Stimulated activated CD8-positive, alpha-beta memory T cell treated with anti-CD3 and anti-CD28 coated beads, Interleukin-15, amount 100 ng/mL, for 4 hours (primary cell): ENCODE measurements around the gene PLCB3.
"Not testable (repeated sequence)": the region's sequence is repeated elsewhere in the genome, so short reads cannot be mapped to it uniquely, and the experiment has no call there.

Source experiments
- DNase-seq, 2 donors: peaks; one replicate each; pipeline ENCODE4 v3.0.0-alpha.2; 2020; ENCODE audit warnings: low read depth in 2 of 2

Gene PLCB3

DNA sequence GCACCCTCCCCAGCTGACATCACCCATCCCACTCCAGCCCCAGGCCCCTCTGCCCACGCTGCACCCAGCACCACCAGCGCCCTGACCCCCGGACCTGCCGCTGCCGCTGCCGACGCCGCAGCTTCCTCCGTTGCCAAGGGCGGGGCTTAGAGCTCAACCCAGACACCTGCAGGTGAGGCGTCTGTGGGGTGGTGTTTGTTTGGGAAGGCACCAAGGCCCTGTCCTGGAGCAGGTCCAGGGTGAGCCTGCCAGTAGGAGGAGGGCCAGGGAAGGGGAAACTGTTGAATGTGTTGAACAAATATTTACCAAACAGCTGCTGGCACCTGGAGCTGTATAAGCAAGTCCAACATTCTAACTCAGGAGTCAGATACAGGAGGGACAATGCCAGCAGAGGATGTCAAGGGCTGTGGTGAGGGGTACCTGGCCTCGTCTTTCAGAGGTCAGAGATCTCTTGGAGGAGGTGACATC, 13.8 kb upstream of the PLCB3 start:
- no peak for DNase-seq

DNA sequence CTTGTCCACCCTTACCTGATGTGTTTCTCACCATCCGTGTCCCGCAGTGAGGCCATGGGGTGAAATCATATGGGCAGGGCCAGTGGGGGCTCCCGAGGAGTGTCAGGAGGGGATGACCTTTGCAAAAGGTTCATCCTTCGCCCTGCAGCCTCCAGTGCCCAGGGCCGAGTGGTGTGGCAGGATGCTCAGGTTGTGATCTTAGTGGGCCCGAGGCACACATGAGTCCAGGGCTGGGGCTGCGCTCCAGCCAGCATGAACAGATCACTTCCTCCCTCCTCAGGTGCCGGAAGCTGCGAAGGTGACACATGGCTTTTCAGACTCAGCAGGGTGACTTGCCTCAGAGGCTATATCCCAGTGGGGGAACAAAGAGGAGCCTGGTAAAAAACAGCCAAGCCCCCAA, 13.3 kb upstream of the PLCB3 start:
- DNase-seq: no peak

DNA sequence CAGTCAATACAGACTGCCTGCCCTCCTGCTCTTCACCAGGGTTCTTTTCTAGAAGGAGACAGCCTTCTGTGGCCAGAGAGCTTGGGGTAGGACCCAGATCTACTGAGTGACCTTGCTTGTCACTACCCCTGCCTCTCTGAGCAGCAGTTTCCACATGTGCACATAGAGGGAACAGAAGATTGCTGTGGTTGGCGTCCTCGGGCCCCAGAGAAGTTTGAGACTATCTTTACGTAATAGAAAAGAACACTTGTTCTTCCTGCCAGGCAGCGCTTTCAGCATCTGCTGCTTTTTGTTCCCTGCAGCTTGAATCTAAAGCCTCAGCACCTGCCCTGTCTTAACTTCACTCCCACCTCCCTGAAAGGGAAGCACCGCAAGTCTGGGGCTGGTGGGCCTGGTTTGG, 12.3 kb upstream of the PLCB3 start:
- no peak for DNase-seq

DNA sequence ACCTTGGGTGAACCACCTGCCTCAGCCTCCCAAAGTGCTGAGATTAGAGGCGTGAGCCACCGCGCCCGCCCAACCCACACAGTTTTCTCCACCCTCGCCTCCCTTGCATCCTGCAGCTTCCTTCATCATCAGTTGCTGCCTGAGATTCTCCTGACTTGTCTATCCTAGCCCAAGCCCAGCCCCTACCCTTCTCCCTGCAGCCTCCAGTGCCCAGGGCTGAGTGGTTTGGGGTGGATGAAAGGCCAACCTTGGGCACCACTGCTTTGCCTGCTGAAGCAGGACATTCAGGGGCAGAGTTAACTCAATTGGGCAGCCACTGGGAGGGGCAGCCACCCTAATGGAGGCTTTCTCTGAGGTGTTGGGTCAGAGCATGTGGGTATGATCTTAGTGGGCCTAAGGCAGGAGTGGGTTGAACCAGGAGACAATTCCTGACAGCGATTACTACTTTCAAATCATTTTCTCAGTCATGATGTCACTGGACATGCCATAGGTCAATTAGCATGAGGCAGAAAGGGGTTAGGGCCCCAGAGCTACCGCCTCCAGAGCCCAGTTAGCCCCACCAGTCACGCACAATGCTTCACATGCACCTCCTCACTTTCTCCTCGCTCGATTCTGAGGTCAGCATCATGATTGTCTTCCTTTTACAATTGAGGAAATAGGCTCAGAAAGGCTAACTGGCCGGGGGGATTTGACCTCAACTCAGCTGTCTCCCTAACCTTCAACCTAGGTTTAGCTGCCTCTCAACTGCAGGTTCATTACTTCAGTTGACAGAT, 11.5 kb upstream of the PLCB3 start:
- no peak for DNase-seq

DNA sequence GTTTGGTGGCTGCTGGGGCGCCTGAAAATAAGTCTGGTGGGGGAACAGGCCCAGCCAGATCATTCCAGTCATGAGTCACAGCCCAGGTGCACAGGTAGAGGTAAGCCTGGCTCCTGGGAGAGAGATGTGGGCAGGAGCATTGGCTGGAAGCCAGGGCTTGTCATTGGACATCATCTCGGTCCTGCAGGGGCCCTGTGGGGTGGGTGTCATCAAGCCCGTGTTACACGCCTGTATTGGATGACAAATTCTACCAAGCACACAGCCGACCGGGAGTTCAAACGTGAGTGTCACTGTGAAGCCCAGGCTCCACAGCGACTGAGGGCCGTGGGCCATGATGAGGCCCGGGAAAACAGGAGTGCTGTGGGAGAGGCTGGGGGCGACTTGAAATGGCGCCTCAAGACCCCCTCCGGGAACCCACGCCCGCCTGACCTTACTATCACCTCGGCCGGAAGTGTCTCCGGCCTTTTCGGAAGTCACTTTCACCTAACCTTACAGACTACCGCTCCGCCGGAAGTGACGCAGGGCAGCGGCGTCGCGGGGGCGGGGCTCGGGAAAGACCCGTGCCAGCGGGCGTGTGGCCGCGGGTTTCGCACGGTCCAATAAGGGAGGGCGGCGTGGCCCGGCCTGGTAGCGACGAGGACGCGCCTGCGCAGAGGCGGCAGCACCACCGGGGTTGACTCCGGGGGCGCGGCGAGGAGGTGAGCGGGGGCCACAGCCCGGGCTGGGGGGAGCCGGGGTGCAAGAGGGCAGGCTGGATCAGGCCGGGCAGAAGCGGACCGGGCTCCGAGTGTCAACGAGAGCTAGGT, 10.7 kb upstream of the PLCB3 start, which contains the start of gene FKBP2:
TSS of gene FKBP2 (plus strand) at position 661 of the 806 bp plus-strand sequence. CDS start 1,293 bp downstream, outside the sequence.
- peak; percentile 96 to 98 for DNase-seq

DNA sequence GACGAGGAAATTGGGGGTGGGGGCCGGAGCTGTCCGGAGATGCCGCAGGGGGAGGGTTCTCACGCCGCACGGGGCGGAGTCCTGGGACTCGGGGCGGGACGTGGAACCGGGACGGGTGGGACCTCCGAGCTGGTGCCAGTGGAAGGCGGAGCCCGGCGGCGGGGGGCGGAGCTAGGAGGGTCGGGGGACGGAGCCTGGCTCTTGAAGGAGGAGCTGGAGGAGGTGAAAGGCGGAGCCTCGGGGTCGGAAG, 10.2 kb upstream of the PLCB3 start:
- DNase-seq: peak in 1 of 2 donors; percentile 99

DNA sequence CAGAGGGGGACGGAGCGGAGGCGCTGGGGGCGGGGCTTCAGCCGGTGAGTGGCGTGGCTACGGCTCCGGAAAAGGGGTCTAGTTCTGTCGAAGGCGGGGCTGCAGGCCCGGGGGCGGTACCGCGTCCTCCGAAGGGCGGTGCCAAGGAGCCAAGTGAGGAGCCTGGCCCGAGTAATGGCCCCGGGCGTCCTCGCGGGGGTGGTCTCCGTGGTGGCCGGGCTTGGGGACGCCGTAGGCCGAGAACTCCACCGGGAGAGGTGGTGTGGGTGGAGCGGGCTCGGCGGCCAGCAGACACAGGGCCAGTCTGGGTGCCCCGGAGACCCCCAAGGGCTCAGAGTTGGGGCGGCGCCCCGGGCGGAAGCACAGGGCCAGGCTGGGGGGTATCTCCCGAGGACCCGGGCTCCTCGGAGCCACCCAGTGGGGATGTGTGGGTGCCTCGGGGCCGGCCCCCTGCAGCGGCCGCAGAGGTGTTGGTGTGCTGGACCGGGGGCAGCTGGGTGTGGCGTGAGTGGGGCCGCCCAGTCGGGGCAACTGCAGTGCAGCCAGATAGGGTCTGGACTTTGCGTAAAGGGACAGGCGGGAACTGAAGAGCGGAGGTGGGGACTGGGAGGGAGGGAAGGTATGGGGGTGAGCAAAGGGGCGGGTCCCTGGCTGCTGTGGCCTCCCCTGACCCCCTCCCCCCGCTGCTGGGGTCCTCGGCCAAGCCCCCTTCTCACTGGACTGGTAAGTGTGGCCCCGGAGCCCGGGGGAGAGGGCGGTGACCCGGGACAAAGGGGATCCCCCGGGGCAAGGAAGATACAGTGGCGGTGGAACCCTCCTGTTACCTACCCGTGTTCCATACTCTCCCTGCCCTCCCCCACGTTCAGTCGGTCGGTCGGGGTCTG, 9.6 kb upstream of the PLCB3 start:
- DNase-seq: peak in 1 of 2 donors; percentile 99

DNA sequence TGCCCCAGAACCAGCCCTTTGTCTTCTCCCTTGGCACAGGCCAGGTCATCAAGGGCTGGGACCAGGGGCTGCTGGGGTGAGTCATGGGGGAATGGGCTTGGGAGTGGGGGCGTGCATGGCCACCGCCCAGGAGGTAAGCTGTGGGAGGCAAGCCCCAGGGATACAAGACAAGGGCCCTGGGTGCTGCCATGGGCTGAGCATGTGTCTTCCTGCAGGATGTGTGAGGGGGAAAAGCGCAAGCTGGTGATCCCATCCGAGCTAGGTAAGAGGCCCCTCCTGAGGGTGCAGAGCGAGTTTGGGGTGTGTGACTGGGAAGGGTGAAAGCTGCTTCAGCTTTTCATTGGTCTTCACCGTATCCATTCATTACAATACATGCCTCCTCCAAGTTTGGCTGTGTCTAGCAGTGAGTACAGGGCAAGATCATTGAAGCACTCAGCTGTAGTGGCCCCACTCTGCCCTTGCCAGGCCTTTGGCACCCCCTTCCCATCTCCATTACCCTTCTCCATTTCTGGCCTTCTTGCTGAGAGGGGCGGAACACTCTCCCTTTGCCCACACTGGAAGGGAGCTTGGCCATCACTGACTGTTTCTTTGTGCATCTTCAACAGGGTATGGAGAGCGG, 8.0 kb upstream of the PLCB3 start:
- DNase-seq: no peak

DNA sequence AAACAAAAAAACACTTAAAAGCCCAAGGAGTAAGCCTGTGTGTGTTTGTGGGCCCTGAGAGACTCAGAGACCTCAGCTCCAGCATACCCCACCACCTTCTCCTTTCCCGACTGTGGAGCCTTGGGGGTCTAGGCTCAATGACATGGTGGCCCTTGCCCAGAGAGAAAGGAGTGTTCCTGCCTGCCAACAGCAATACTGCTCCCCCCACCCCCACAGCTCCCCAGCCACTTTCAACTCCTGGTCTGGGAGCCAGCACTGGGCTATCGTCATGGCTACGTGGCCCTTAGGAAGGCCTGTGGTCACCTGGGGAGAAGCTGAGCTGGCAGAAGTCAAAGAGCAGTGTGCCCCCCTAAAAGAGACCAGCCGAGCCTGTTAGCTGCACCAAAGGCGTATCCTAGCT, 7.2 kb upstream of the PLCB3 start:
- DNase-seq: no peak

DNA sequence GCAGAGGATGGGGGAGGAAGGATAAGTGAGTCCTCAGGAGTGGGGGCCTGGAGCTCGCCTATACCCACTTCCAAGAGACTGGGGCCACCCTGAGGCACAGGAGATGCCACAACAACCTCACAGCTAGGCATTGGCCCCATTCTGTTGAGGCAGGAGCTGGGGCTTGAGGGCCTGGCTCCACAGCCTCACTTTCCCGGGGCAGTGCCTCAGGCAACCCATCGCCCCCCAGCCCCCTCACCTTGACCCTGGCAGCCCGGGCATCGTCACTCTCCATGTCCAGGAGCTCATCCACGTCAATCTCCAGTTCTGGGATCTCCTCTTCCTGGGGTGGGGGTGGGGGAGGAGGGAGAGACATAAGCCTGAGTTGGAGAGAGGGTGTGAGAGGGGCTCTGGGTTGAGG, 6.4 kb upstream of the PLCB3 start:
- no peak for DNase-seq

DNA sequence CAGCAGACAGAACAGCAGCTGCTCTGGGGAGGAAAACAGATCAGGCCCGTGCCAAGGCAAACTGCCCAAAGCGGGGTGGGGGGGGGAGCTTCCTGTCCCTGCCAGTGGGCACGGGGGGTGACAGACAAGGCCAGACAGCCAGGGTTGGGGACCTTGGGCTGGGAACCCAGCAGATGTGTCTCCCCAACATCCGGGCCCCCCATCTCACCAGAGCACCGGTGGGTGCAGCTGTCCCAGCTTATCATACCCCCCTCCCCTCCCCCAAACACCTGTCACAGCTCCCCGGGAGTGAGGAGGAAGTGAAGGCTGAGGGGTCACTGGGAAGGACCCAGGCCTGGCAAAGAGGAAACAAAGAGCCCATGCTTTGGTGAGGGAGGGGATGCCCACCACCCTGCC, 5.9 kb upstream of the PLCB3 start:
- DNase-seq: peak in 1 of 2 donors; percentile 31

DNA sequence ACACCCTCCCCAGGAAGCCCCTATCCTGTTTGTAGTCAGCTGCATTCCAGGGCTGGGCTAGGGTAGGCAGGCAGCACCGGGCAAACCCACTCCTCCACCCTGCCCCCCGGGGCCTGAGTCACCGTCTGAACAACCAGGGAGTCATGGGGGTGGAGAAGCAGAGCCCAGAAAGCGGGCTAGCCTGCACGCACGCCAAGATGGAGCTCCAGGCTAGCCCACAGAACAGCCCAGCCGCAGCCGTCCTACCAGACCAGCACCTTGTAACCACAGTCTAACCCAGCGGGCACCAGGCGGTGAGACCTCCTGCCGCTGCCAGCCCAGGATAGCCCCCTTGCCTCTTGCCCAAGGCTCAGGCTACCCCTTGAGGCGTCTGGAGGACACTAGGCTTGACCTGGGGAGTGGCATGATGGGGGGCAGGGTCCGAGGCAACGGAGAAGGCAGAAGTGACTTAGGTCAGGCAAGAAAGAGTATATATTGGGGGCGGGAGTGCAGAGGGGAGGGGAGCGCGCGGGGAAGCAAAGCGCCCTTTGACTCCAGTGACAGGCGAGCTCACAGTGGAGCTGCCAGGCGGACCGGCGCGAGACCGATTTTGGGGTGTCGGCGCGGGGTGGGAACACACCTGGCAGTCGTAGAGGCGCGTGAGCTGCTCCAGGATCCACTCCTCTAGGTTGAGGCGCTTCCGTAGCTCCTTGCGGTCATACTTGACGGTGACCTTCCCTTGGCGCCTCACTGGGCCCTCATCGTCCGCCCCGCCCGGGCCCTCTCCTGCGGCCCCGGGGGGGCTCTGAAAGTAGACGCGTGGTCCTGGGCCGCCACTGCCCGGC, 5.3 kb upstream of the PLCB3 start:
- DNase-seq: peak; percentile 73 to 78

DNA sequence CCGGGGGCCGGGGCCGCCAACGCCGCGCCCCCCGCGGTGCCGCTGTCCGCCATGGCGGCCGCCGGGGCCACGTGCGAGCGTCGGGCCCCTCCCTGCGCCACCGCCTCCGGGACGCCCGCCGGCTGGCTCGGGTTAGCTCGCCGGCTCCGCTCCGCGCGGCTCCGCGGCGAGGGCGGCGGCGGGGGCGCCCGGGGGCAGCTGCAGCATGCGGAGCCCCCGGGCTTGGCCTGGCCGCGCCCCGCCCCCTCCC, 4.8 kb upstream of the PLCB3 start:
- DNase-seq: not testable (repeated sequence)

DNA sequence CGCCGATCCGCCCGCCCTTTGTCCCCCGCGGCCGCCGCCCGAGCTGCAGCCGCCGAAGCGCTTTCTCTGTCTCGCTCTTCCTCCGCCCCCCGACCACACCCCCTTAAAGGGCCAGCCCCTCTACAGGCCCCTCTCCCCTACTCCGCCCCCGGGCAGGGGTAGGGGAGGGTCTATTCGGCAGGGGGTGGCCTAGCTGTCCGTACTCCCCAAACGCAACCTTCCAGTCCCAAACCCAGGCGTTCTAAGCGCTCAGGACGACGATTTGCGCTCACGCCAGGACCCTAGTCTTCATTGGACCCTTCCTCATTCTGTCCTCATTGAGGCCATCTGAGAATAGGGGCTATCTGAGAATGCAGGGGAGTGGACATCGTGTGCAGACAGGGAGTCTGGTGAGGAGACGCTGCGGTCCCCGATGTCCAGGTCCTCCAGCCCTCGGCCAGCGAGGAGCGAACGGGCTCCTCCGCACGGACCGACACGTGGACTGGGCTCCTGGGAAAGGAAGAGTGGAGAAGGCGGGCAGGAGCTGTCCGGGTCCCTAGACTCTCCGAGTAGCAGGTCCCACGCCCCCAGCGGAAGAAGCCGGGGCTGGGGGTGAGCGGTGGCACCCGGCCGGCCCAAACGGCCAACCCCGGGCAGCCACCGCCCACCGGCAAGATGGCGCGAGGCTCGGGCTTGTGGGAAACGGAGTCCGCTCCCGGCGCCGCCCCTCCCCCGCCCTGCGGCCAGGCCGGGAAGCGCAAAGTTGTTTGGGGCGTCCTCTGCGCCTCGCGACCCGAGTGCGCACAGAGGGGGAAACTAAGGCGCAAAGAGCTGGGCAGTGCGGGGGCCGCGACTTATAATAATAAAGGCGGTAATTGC, 4.2 kb upstream of the PLCB3 start, which contains the start of gene PPP1R14B:
TSS of gene PPP1R14B (minus strand) at position 73 of the 858 bp plus-strand sequence. CDS start 270 bp downstream, outside the sequence.
- peak; percentile 59 to 65 for DNase-seq

DNA sequence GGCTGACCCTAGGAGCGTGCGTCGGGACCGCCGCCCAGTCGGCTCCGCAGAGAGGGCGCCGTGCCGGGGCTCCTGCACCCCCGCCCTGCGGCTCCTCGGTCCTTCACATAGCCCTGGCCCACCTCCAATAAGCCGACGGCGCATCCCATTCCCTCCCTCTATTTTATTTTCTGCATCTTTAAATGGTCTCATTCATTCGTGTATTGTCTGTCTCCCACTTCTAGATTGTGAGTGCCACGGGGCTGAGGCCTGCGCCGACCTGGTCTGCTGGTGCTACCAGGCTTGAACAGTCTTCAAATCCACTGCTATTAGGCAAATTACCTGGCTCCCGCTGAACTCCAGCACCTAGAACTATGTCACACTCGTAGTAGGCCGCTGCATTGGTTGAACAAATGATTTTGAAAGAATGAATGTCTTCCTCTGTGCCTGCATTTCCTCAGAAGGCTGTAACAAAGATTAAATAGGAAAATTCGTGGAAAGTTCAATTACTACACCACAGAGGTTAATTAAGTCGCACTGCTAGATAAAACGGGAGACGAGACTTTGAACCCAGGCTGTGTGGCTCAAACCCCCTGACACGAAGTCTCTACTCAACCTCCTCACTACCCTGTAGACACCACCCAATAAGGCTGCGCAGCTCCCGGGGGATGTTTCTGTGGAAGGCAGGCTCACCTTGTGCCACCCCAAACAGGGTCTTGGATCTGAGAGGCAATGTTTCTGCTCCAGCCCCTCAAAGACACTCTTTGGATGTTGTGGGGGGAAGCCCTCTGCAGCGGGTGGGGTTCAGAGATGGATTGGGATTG, 3.4 kb upstream of the PLCB3 start:
- DNase-seq: no peak

DNA sequence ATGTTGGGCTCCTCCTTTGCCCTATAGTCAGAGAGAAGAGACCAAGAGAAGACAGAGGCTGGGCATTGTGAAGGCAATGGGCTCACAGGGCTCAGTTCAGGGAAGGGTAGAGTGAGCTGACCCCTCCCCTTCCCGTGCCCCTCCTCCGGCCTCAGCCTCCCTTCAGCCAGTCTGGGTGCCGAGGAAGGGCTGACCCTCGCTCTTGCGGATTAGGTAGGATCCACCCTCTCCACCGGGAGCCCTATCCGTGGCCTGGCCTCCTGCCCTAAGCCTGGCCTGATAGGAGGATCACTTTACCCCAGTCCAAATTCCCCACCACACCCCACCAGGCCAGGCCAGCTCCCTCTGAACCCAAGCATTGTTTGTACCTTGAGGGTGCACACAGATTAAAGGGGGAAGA, 2.8 kb upstream of the PLCB3 start:
- DNase-seq: no peak

DNA sequence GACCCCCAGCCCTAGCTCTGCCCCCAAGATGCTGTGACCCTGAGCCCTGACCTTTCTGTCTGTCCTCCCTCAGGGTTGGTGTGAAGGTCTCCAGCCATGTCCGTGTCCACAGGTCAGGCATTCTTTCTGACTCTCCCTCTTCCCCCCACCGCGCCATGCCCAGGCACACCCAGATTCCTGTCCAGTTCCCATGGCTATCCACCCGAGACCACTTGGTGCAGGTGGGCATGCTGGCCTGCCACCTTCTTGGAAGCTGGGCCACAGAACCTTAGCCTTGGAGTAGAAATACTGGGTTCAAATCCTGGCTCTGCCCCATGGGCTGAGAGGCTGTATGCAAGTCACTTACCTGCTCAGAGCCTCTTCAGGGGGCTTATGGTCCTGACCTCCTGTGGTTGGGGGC, 2.3 kb upstream of the PLCB3 start:
- no peak for DNase-seq

DNA sequence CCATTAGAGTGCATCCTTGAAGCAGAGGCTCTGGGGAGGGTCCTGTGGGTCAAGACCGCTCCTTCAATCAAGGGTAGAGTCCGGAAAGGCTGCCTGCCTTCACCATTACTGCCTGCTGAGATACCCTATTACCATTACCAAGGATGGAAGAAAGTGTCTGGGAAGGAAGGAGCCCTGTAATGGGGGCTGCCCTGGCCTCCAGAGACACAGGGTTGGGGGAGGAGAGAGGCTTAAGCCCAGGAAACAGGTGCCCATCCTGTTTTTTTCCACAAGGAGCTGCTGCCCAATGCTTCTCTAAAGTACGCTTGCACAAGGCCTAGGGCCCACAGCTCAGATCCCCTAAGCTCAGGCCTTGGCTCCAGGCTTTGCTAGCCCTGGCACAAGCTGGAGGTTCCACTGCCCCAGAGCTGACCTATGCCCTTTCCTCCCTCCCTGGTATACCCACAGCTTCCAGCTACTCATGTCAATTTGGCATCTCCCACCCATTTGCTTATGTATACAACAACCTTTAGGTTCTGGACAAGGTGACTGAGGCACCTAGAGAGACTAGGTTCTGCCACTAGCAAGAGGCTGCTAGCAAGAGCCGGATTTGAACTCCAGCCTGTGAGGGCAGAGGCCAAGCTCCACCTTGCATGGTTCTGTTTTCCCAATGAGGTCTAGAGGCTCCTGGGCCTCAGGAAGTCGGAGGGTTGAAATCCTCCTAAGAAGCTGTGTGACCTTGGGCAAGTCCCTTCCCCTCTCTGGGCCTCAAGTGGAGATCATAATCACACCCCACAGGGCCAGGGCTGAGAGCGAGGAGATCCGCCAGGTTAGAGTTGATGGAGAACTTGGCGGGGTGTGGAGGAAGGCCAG, 1.5 kb upstream of the PLCB3 start:
- no peak for DNase-seq
